K562 (cell line): Measurements from ENCODE around the gene KASH5. TPM values are rescaled to one million over a fixed set of nuclear protein-coding genes. Genes with fewer than 3 reads are reported as not detected.

Experiments used
- CREB3L1 ChIP-seq: fragments of 450-650 bp; IDR thresholded peaks from 2 replicates; pipeline ENCODE4 v1.6.1; 2014; ENCODE audit warnings: low read depth, mild to moderate bottlenecking, moderate library complexity, borderline replicate concordance
- CXXC5 ChIP-seq: fragments of 250-450 bp; sonication (Bioruptor Pico); IDR thresholded peaks from 2 replicates; pipeline ENCODE4 v1.8.0; 2022; ENCODE audit warnings: inconsistent platforms, mild to moderate bottlenecking, moderate library complexity
- E2F3 ChIP-seq: fragments of 250-450 bp; sonication (Bioruptor Pico); IDR thresholded peaks from 2 replicates; pipeline ENCODE4 v1.4.0; 2020; ENCODE audit warnings: mild to moderate bottlenecking
- HEY1 ChIP-seq: fragments of 250-450 bp; sonication (Bioruptor Pico); IDR thresholded peaks from 2 replicates; pipeline ENCODE4 v1.5.0; 2020; ENCODE audit warnings: mild to moderate bottlenecking, moderate library complexity, borderline replicate concordance
- HMGN3 ChIP-seq: IDR thresholded peaks from 2 replicates; pipeline ENCODE4 v1.6.1; 2011; ENCODE audit warnings: borderline replicate concordance, low read depth, mild to moderate bottlenecking, mixed read lengths, low read length; ENCODE audit not compliant: insufficient read length; ENCODE audit errors: extremely low read depth
- MEF2D ChIP-seq: conservative IDR thresholded peaks from 2 replicates; pipeline ENCODE4 v1.6.1; 2016; ENCODE audit warnings: low read depth, missing genetic modification characterization, missing compliant biosample characterization
- MYC ChIP-seq, 2 experiments: fragments of 250-450 bp in 1 of 2; sonication (Bioruptor Pico) in 1 of 2; IDR thresholded peaks; 2 replicates each; pipeline versions ENCODE4 v1.5.1 to v1.6.1; 2012 to 2021; ENCODE audit warnings: low read depth in 2 of 2, borderline replicate concordance in 1 of 2, improper control_type of control experiment in 1 of 2, low read length in 1 of 2, mild to moderate bottlenecking in 1 of 2, moderate library complexity in 1 of 2
- NCOA4 ChIP-seq: fragments of 450-650 bp; IDR thresholded peaks from 2 replicates; pipeline ENCODE4 v1.6.1; 2018; ENCODE audit warnings: mild to moderate bottlenecking; ENCODE audit not compliant: partially characterized antibody
- PHB ChIP-seq: fragments of 250-450 bp; sonication (Bioruptor Pico); IDR thresholded peaks from 2 replicates; pipeline ENCODE4 v1.5.0; 2021
- PML ChIP-seq: IDR thresholded peaks from 2 replicates; pipeline ENCODE4 v1.6.1; 2012; ENCODE audit warnings: low read length, inconsistent platforms
- POLR2G ChIP-seq: fragments of 200-400 bp; formaldehyde crosslinking; IDR thresholded peaks from 2 replicates; pipeline ENCODE4 v1.6.1; 2017; ENCODE audit warnings: low read depth, mild to moderate bottlenecking, antibody characterized with exemption, low read length, moderate library complexity
- PPARD ChIP-seq: fragments of 250-450 bp; sonication (Bioruptor Pico); IDR thresholded peaks from 2 replicates; pipeline ENCODE4 v1.8.0; 2022; ENCODE audit warnings: inconsistent platforms, mild to moderate bottlenecking, moderate library complexity
- SIRT6 ChIP-seq: IDR thresholded peaks from one replicate; pipeline ENCODE4 v1.6.1; 2012; ENCODE audit warnings: low read depth, mild to moderate bottlenecking, control low read depth, inconsistent platforms, low read length, moderate library complexity
- TOE1 ChIP-seq, 2 experiments: fragments of 450-650 bp in 1 of 2; sonication (generic) in 1 of 2; formaldehyde crosslinking in 1 of 2; IDR thresholded peaks; 2 replicates each; pipeline versions ENCODE4 v1.7.1 to v1.8.0; 2016 to 2022; ENCODE audit warnings: borderline replicate concordance in 2 of 2, mild to moderate bottlenecking in 2 of 2, antibody characterized with exemption in 1 of 2, inconsistent platforms in 1 of 2, low read depth in 1 of 2, missing genetic modification reagents in 1 of 2, moderate library complexity in 1 of 2
- XRCC4 ChIP-seq: IDR thresholded peaks from one replicate; pipeline ENCODE4 v1.6.1; 2011; ENCODE audit not compliant: insufficient read depth, insufficient read length; ENCODE audit errors: extremely low read depth
- ZBTB7A ChIP-seq: IDR thresholded peaks from 2 replicates; pipeline ENCODE4 v1.6.1; 2011; ENCODE audit warnings: low read depth, mild to moderate bottlenecking, low read length, moderate library complexity, borderline replicate concordance; ENCODE audit not compliant: control insufficient read depth
- ZFX ChIP-seq: sonication (generic); formaldehyde crosslinking; IDR thresholded peaks from 2 replicates; pipeline ENCODE4 v1.8.0; 2022; ENCODE audit warnings: mild to moderate bottlenecking, missing genetic modification reagents, moderate library complexity
- ZMIZ1 ChIP-seq, 2 experiments: fragments of 150-350 bp in 1 of 2; IDR thresholded peaks; 2 replicates each; pipeline ENCODE4 v1.6.1; 2012 to 2016; ENCODE audit warnings: low read depth in 2 of 2, low read length in 2 of 2, mild to moderate bottlenecking in 1 of 2, moderate library complexity in 1 of 2
- polyA plus RNA-seq, 8 experiments: library from polyadenylated mRNA; depleted of rRNA in 4 of 8; stranded (reverse) in 5 of 8; unstranded in 3 of 8; fragments of >200 nt; fragmentation: Nextera tagmentation in 2 of 8; fragmentation: Illumina TruSeq in 1 of 8; extraction: Ambion mirVana in 2 of 8; extraction: Trizol in 1 of 8; gene quantifications; 2 replicates each; pipeline versions ENCODE4 v1.2.1 to v1.2.3, GENCODE V29; 2011 to 2014; ENCODE audit warnings: inconsistent platforms in 1 of 8, missing spikeins in 1 of 8
- total RNA-seq, 7 experiments: library from RNA; depleted of rRNA in 6 of 7; stranded (reverse); fragments of >200 nt in 6 of 7; fragmentation: Illumina TruSeq in 2 of 7; extraction: Trizol in 2 of 7; gene quantifications; 2 replicates each; pipeline versions ENCODE4 v1.2.1 to v1.2.3, GENCODE V29; 2011 to 2021; ENCODE audit warnings: low replicate concordance in 1 of 7

KASH5 gene
- total and polyA plus RNA-seq, 9 of the 15 experiments (the other 6 are each of a cell fraction or from before 2014, with no cell fraction given): 0.07 to 0.84 (median 0.34) TPM; not detected in 1

GRCh38 chr19:49427855-49428546 lies 40.0 kb downstream of the KASH5 start (continued):
- peak; percentile 77; the same call in 1 of the 2 replicates for TF ChIP-seq ZBTB7A
- no peak for TF ChIP-seq HEY1 (CRISPR knock-in tag)
- peak; percentile 42 for TF ChIP-seq CXXC5 (CRISPR knock-in tag)
- no peak for TF ChIP-seq E2F3 (CRISPR knock-in tag)
- TF ChIP-seq XRCC4: no peak
- TF ChIP-seq MYC (IDR thresholded peaks at IDR 0.05; ENCODE audit: low read depth, low read length): peak; percentile 82
- no peak for TF ChIP-seq MYC (CRISPR knock-in tag; IDR thresholded peaks at IDR 0.05; ENCODE audit: borderline replicate concordance, low read depth)
- no peak for TF ChIP-seq TOE1 (IDR thresholded peaks at IDR 0.05; ENCODE audit: borderline replicate concordance)
- TF ChIP-seq TOE1 (CRISPR knock-in tag; IDR thresholded peaks at IDR 0.05; ENCODE audit: borderline replicate concordance, low read depth): 0 out of 2 replicates have a peak, but pooled peaks have one; percentile 24
- peak; percentile 52; the same call in 1 of the 2 replicates for TF ChIP-seq CREB3L1
- no peak for TF ChIP-seq MEF2D
- TF ChIP-seq POLR2G: peak; percentile 66
- peak; percentile 62 for TF ChIP-seq ZFX (CRISPR knock-in tag)
- no peak for TF ChIP-seq PPARD (CRISPR knock-in tag)
- TF ChIP-seq SIRT6: no peak
- TF ChIP-seq HMGN3: peak; percentile 51
- no peak for TF ChIP-seq PHB (CRISPR knock-in tag)
- no peak for TF ChIP-seq PML
- no peak for TF ChIP-seq ZMIZ1 (IDR thresholded peaks at IDR 0.05; ENCODE audit: low read depth in 2 of 2, low read length in 2 of 2)
- TF ChIP-seq NCOA4: no peak
